HCT116 (cell line): ENCODE measurements around the gene KCNH6.

Experiments
- CTCF ChIP-seq, 3 experiments: fragments of 200-600 bp in 1 of 3; sonication (generic) in 1 of 3; IDR thresholded peaks in 2 of 3; conservative IDR thresholded peaks in 1 of 3; 2 replicates each; pipeline ENCODE4 v1.5.1; 2012 to 2017; ENCODE audit warnings: low read depth in 2 of 3, low read length in 2 of 3, antibody characterized with exemption in 1 of 3, borderline replicate concordance in 1 of 3, control low read depth in 1 of 3, mild to moderate bottlenecking in 1 of 3, mixed read lengths in 1 of 3, mixed run types in 1 of 3, moderate library complexity in 1 of 3; ENCODE audit not compliant: insufficient read depth in 1 of 3
- EZH2 ChIP-seq: fragments of 200-600 bp; sonication (generic); IDR thresholded peaks from 2 replicates; pipeline ENCODE4 v1.6.1; 2017; ENCODE audit warnings: antibody characterized with exemption, mixed run types
- EZH2phosphoT487 ChIP-seq: fragments of 200-600 bp; IDR thresholded peaks from 2 replicates; pipeline ENCODE4 v1.6.1; 2018; ENCODE audit warnings: antibody characterized with exemption, borderline replicate concordance
- JUND ChIP-seq: IDR thresholded peaks from 2 replicates; pipeline ENCODE4 v1.6.1; 2012
- MAX ChIP-seq: IDR thresholded peaks from 2 replicates; pipeline ENCODE4 v1.6.1; 2012
- POLR2A ChIP-seq: IDR thresholded peaks from 2 replicates; pipeline ENCODE4 v1.7.0; 2011; ENCODE audit warnings: borderline replicate concordance; ENCODE audit not compliant: insufficient read depth, insufficient read length; ENCODE audit errors: extremely low read depth
- POLR2AphosphoS5 ChIP-seq: IDR thresholded peaks from 2 replicates; pipeline ENCODE4 v1.6.1; 2011; ENCODE audit warnings: mild to moderate bottlenecking, low read depth, low read length, moderate library complexity
- RAD21 ChIP-seq: IDR thresholded peaks from 2 replicates; pipeline ENCODE4 v1.6.1; 2012; ENCODE audit warnings: low read depth, mild to moderate bottlenecking
- REST ChIP-seq: IDR thresholded peaks from 2 replicates; pipeline ENCODE4 v1.6.1; 2012; ENCODE audit warnings: low read depth
- SIN3A ChIP-seq: IDR thresholded peaks from 2 replicates; pipeline ENCODE4 v1.6.1; 2012; ENCODE audit warnings: low read depth
- SP1 ChIP-seq: IDR thresholded peaks from 2 replicates; pipeline ENCODE4 v1.6.1; 2012; ENCODE audit warnings: low read depth
- ZBTB33 ChIP-seq: IDR thresholded peaks from 2 replicates; pipeline ENCODE4 v1.6.1; 2011; ENCODE audit warnings: mild to moderate bottlenecking, low read length, moderate library complexity; ENCODE audit not compliant: insufficient replicate concordance; ENCODE audit errors: extremely low read depth
- ZFX ChIP-seq: fragments of 450-650 bp; IDR thresholded peaks from 2 replicates; pipeline ENCODE4 v1.6.1; 2017
- ZNF274 ChIP-seq: fragments of 200-500 bp; sonication (Bioruptor generic); IDR thresholded peaks from 2 replicates; pipeline ENCODE4 v1.6.1; 2014; ENCODE audit warnings: mild to moderate bottlenecking, low read depth, low read length, inconsistent platforms

GRCh38 chr17:63564562-63564961 lies 41.4 kb downstream of the KCNH6 start:
- TF ChIP-seq JUND (no peak), EZH2 (no peak), POLR2AphosphoS5 (no peak), SP1 (no peak), POLR2A (no peak), CTCF (IDR thresholded peaks at IDR 0.05 in 2 of 3, conservative IDR thresholded peaks at IDR 0.05 in 1 of 3; ENCODE audit: borderline replicate concordance in 1 of 3, insufficient read depth in 1 of 3, low read depth in 2 of 3, low read length in 2 of 3) (peak in 1 of 3 experiments; percentile 15; a peak in 3 of 6 replicates), ZFX (no peak), MAX (no peak), ZBTB33 (no peak), SIN3A (no peak), REST (no peak), RAD21 (no peak), ZNF274 (no peak), EZH2phosphoT487 (no peak)
